NCI-H2227 (cell line): Measurements from ENCODE around the gene CCNI.

ENCODE experiments used
- DNase-seq: peaks from one replicate; lab custom pipeline; 2025; ENCODE audit not compliant: unreplicated experiment; lab: John Stamatoyannopoulos, UW

Gene CCNI

GRCh38 chr4:77007358-77008230, 68.2 kb downstream of the CCNI start:
- DNase-seq = no peak

GRCh38 chr4:77006753-77007353, 68.9 kb downstream of the CCNI start:
- DNase-seq = no peak

- DNase-seq = no peak
Measured at GRCh38 chr4:77003400-77003799, 72.4 kb downstream of the CCNI start.

GRCh38 chr4:77002321-77003107, 73.3 kb downstream of the CCNI start:
- DNase-seq = no peak

- no peak for DNase-seq
Measured at GRCh38 chr4:77001907-77002306, 73.9 kb downstream of the CCNI start.

- no peak for DNase-seq
Measured at GRCh38 chr4:76998251-76998901, 77.4 kb downstream of the CCNI start.

GRCh38 chr4:76997532-76997931, 78.3 kb downstream of the CCNI start:
- no peak for DNase-seq
